ENCODE data around the gene PKP4. TPM values are rescaled to one million over a fixed set of nuclear protein-coding genes. Genes with fewer than 3 reads are reported as not detected.

The PKP4 gene
- total RNA-seq, 3 donors from 2014 or later: 41.6 to 59.1 (median 51.1) TPM

DNA sequence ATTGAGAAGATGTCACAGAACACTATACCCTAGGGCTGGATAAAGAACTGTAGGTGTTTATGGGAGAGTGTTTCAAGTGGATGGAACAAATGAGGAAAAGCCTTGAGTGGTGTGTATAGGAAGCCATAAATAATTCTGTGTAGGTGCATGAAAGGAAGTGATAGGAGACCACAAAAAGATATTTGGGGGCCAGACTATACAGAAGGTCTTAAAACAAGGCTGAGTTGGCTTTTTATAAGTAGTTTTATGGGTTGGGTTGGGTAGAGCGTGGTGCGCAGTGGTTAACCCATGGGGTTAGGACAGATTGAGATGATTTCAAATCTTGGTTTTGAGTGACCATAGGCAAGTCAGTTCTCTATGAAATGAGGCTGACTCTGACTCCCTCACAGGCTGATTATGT lies 110.5 kb downstream of the PKP4 start:
- DNase-seq (no peak), ATAC-seq (no peak)
- Histone ChIP-seq H3K4me1 (ENCODE audit: low read depth) (no peaks in the 10 kb centered on the region), H3K36me3 (ENCODE audit: low read depth) (no peaks in the 10 kb centered on the region), H3K9me3 (no peaks in the 10 kb centered on the region), H3K4me3 (no peak overlapping the region)
- intact Hi-C loops (cut with DNase I, micrococcal nuclease): no loop called here
- TF ChIP-seq, protein P1, sequence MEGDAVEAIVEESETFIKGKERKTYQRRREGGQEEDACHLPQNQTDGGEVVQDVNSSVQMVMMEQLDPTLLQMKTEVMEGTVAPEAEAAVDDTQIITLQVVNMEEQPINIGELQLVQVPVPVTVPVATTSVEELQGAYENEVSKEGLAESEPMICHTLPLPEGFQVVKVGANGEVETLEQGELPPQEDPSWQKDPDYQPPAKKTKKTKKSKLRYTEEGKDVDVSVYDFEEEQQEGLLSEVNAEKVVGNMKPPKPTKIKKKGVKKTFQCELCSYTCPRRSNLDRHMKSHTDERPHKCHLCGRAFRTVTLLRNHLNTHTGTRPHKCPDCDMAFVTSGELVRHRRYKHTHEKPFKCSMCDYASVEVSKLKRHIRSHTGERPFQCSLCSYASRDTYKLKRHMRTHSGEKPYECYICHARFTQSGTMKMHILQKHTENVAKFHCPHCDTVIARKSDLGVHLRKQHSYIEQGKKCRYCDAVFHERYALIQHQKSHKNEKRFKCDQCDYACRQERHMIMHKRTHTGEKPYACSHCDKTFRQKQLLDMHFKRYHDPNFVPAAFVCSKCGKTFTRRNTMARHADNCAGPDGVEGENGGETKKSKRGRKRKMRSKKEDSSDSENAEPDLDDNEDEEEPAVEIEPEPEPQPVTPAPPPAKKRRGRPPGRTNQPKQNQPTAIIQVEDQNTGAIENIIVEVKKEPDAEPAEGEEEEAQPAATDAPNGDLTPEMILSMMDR (IDR thresholded peaks at IDR 0.05): no peak

DNA sequence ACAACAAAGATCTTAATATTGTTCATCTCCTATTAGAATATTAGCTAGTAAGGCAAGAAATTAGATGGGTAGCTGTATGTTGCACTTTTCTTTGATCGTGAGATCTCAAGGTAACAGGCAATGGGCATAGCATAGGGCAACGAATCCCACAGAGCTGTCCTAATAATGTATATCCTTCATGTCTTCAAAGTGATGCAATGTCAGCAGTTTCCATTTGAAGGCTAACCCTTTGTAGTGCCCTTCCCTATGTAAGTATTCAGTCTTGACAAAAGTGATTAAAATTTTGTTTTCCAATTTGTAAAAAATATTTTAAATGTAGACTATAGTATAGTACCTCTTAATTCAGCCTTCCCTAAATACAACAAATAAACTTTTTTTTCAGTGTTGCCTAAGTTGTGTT lies 112.5 kb downstream of the PKP4 start:
- ATAC-seq (no peak), DNase-seq (no peak)
- Histone ChIP-seq H3K4me3 (no peak overlapping the region), H3K36me3 (ENCODE audit: low read depth) (no peaks in the 10 kb centered on the region), H3K9me3 (no peaks in the 10 kb centered on the region), H3K4me1 (ENCODE audit: low read depth) (no peaks in the 10 kb centered on the region)
- TF ChIP-seq, protein P1 (IDR thresholded peaks at IDR 0.05): no peak
- intact Hi-C loops (cut with DNase I, micrococcal nuclease): no loop called here

DNA sequence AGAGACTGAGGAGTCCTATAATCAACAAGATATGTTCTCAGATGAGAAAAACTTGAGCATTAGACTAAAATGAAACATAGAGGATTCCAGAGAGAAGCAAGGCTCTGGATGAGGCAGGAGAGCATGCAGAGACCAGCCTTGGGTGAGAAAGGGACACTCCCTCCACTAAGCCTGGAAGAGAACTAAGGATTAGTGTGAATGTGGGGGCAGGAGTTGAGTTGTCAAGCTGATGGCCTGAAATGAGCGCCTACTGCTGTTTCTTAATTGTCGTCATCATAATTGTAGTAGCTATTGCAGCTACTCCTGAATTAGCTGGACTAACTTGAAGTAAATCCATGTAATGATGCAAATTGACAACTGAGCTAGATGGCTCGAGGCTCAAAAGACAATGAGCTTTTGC lies 114.1 kb downstream of the PKP4 start:
- Histone ChIP-seq H3K36me3 (ENCODE audit: low read depth) (no peaks in the 10 kb centered on the region), H3K9me3 (no peaks in the 10 kb centered on the region), H3K4me3 (no peak overlapping the region), H3K4me1 (ENCODE audit: low read depth) (no peaks in the 10 kb centered on the region)
- TF ChIP-seq, protein P1 (IDR thresholded peaks at IDR 0.05): no peak
- no peak for DNase-seq
- intact Hi-C loops (cut with DNase I, micrococcal nuclease): no loop called here
- no peak for ATAC-seq

DNA sequence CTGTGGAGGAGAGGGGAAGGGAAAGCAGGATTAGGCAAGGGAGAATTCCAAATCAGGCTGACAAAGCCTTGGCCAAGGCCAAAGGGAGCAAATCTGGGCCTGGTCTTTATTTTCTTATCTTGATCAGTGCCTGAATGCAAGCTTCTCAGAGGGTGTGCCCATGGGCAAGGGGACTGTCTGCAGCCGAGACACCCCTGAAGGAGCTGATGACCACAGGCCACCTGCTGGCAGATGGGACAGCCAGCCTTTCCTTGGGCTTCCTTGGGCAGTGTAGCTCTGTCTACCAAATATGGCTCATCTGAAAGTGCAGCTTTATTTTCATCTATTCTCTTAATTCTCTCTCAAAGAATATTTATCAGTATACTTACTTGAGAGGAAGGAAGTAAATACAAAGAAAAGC lies 117.0 kb downstream of the PKP4 start:
- ATAC-seq: no peak
- TF ChIP-seq, protein P1 (IDR thresholded peaks at IDR 0.05): no peak
- no peaks in the 10 kb centered on the region for H3K4me1 ChIP-seq (ENCODE audit: low read depth)
- peak in 1 of 3 donors; percentile 6 for DNase-seq
- intact Hi-C loops (cut with DNase I, micrococcal nuclease): no loop called here
- no peaks in the 10 kb centered on the region for H3K9me3 ChIP-seq
- H3K36me3 ChIP-seq (ENCODE audit: low read depth): no peaks in the 10 kb centered on the region
- H3K4me3 ChIP-seq: no peak overlapping the region

DNA sequence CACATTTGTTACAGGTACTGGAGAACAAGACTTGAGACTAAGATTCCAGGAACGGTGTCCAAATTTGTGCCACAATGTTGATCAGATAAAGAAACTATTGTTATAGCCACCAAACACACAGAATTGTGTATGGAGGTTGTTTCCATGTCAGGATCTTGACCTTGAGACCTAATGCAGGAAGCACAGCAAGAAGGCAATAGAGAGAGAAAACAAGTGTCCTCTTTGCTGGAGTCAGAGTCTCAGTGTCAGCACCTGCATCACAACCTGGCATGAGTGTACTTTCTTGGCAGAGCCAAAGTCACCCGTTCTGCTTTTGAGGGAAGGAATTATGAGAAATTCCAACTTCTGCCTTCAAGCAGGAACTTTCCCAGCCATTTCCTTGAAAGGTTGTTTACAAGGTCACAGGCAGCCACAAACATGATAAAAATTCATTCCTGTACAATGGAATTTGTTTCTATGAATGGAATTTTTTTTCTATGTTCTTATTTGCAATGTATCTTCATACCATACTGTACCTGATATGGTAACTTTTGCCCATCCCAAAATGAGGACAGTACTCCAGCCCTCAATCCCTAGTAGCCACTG lies 118.4 kb downstream of the PKP4 start:
- intact Hi-C loops (cut with DNase I, micrococcal nuclease): no loop called here
- Histone ChIP-seq H3K9me3 (no peaks in the 10 kb centered on the region), H3K36me3 (ENCODE audit: low read depth) (no peaks in the 10 kb centered on the region), H3K4me1 (ENCODE audit: low read depth) (no peaks in the 10 kb centered on the region), H3K4me3 (no peak overlapping the region)
- ATAC-seq (no peak), DNase-seq (no peak)
- TF ChIP-seq, protein P1 (IDR thresholded peaks at IDR 0.05): no peak

DNA sequence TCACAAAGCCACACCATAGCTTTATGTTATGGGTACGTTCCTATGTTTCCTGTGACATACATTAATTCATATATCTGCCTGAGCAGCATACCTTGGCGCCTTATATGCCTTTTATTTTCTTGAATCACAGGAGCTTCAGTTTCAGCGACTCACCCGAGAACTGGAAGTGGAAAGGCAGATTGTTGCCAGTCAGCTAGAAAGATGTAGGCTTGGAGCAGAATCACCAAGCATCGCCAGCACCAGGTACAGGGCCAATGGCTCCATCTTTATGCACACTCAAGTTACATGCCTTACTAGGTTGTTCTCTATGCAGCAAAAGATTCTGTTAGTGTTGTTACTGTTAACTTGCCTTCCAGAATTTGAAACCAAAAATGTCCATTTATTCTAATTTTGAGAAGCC lies 120.4 kb downstream of the PKP4 start:
- DNase-seq: no peak
- H3K4me3 ChIP-seq: no peak overlapping the region
- no peak for ATAC-seq
- TF ChIP-seq, protein P1 (IDR thresholded peaks at IDR 0.05): no peak
- no peaks in the 10 kb centered on the region for H3K4me1 ChIP-seq (ENCODE audit: low read depth)
- no peaks in the 10 kb centered on the region for H3K36me3 ChIP-seq (ENCODE audit: low read depth)
- H3K9me3 ChIP-seq: no peaks in the 10 kb centered on the region
- intact Hi-C loops (cut with DNase I, micrococcal nuclease): no loop called here

Measured in mucosa of descending colon (tissue), 3 donors.